ENCODE data around the gene P3H2.

Gene P3H2

GRCh38 chr3:190122198-190122771, 1.6 kb upstream of the P3H2 start:
- peak; percentile 70 for DNase-seq

DNA sequence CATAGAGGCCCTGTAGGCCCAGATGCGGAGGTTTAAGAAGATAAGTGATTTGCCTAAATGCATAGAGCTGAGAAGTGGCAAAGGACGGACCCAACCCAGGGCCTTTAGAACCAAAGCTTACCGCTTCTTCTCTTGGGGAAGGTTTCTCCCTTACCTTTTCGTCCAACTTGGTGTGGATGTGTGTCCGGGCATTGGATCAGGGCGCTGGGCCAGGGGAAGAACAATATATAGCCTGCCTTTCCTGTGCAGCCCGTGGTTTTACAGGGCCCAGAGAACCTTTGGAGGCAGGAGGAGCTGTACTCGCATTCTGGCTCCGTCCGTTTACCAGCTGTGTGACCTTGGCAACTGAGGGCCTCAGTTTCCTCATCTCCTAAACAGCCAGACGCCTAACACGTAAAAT, 686 bp upstream of the P3H2 start:
- DNase-seq: no peak

DNA sequence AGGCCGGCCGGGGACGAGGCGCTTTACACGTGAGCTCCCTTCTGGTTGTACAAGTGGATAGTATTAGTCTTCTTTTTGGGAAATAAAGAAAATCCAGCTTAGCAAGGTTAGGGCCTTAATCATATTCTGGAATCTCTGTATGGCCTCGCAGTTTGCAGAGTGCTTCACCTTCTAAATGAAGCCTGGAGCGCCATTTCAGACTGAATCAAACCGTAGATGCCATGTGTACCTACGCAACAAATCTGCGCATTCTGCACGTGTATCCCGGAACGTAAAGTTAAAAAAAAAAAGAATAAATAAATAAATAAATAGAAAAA, 322 bp upstream of the P3H2 start:
- DNase-seq: no peak

DNA sequence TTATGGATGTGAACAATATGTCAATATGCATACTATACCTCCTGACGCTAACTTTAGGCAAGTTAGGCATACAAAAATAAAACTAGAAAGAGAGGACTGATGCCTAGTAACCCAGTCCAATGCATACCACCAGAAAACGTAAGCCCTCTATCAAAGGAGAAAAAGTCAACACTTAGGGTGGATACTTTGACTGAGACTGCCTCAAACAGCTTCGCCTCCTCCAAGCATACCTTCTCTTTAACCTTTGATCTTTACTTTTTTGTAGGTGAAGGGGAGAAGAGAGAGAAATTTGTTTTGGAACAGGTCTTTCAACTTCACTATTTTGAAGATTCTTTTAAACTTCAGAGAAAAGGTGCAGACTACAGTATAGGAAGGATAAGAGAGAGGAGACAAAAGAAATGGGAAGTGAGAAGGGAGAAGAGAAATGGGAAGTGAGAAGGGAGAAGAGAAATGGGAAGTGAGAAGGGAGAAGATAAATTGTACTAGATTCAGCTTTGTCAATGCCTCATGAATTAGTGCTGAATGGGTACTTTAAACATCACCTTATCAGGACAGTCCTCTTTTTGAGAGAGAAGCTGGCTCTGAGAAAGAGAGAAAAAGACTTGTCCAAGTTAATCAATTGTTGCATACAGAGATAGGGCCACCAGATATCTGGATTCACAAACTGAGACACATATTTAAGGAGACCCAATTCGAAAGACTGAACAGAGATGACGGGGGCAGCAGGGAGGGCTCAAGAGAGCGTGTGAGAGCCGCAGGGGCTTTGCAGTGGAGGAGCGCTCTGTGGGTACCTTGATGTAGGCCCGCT, 1.0 kb downstream of the P3H2 start:
- DNase-seq: no peak

DNA sequence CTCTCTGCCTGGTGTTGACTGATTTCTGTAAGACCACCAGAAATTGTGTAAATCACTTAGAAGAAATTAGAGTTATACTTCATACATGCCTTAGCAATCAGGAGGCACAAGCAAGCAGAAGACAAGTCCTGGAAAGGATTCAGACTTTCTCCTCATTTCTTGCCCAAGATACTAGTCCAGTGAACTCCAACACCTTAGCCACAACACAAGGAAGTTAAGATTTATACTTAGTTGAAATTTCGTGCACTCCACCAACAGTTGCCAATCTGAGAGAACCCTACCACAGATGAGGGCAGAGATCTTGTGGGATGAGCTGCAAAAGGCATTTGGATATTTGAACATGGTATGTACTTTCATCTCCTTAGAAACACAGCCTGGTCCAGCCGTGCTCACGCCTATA, 2.3 kb downstream of the P3H2 start:
- DNase-seq: no peak

DNA sequence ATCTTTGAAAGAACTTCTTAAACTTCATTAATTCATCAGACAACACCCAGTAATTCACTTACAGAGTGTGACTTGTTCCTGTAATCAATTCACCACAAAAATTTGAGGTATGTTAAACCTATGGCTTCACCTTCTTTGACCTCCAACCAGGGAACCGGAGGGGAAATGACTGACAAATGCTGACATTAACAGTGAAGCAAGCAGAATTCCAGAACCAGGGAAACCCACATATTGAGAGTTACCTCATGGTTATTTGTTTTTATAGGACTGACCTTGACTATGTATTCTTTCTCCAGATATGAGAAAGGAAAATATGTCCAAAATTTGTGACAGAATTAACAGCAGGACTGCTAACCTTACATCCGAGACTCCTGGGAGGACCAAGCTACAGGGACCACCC, 2.7 kb downstream of the P3H2 start:
- peak; percentile 72 for DNase-seq

- peak; percentile 77 for DNase-seq
These were observed 4.1 kb downstream of the P3H2 start for GRCh38 chr3:190116551-190117067.

DNA sequence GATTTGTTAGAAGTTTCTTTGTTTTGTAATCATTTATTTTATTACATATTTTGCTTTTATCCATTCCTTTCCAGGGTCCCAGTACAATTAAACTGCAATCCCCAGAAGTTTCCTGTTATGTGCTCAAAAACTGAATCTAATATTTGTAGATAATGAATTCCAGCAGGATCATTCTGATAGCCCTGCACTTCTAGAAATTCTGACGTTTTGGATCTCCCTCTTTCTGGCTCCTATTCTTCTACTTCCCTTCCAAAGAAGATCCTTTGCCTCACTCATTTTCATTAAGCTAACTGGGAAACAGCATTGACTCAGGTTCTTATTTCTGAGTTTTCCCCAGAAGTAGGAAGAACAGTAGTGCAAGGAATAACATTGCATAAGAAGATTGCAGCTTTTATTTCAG, 9.9 kb downstream of the P3H2 start:
- no peak for DNase-seq

- no peak for DNase-seq
These were observed 11.3 kb downstream of the P3H2 start for GRCh38 chr3:190109441-190109840.

DNA sequence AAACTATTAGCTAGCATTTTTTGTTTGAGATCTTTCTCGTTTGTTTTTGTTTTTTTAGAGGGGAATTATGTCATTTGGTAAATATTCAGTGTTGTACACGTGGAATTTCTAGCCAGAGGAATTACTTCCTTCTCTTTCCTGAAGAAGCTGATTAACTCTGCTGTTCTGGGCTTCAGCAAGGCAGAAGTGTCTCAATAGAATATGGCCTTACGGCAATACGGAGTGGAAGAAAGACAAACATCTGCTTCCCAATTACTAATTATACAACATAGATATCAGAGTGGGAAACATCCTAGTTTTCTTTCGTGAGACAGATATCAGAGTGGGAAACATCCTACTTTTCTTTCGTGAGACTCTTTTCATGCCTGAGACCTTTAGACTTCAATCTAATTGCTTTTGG, 11.9 kb downstream of the P3H2 start:
- no peak for DNase-seq

- peak; percentile 79 for DNase-seq
These were observed 14.8 kb downstream of the P3H2 start for GRCh38 chr3:190105876-190106275.

DNA sequence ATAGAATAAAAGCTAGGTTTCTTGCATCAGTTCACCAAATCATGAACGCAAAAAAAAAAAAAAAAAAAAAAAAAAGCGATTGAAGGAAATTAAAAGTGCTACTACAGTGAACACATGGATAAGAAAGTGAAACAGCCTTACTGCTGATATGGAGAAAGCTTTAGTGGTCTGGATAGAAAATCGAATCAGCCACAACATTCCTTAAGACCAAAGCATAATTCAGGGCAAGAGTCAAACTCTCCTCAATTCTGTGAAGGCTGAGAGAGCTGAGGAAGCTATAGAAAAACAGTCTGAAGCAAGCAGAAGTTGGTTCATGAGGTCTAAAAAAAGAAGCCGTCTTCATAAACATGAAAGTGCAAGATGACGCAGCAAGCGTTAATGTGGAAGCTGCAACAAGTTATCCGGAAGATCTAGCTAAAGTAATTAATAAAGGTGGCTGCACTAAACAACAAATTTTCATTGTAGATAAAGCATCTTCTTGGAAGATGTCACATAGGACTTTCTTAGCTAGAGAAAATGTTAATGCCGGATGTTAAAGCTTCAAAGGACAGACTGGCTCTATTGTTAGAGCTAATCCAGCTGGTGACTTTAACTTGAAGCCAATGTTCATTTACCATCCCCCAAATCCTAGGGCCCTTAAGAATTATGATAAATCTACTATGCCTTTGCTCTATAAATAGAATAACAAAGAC, 19.2 kb downstream of the P3H2 start:
- peak; percentile 78 for DNase-seq

DNA sequence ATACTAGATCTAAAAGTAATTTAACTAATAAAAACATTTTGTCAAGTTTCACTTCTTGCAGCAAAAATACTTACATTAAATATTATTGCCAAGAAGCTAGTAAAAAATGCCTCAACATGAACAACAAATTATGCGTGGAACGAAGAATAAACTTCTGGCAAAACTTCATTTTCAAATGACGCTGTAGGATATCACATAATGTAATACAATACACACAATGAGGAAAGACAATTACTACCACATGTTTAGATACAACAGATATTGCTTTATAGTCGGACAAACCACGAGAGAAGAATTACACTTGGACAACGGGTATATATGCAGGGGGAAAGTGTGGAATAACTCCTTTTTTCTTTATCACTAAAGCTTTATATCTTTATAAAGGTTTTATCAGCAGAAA, 21.6 kb downstream of the P3H2 start:
- peak; percentile 58 for DNase-seq

DNA sequence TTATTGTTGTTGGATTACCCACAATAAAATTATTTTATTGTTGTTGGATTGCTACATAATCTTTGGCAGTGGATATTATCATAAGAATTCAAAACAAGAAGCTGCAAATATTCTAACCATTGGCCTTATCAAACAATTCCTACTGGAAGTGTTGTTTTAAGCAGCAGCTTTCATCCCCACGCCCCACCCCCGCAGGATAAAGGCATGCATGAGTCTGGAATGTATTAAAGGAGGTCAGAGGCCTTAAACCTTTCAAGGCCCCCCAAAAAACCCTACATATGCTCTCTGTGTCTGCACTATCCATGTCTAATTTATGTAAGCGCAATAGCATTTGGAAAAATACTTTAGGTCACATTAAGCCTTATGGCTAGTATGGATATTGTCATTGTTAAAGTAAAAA, 23.1 kb downstream of the P3H2 start:
- no peak for DNase-seq

DNA sequence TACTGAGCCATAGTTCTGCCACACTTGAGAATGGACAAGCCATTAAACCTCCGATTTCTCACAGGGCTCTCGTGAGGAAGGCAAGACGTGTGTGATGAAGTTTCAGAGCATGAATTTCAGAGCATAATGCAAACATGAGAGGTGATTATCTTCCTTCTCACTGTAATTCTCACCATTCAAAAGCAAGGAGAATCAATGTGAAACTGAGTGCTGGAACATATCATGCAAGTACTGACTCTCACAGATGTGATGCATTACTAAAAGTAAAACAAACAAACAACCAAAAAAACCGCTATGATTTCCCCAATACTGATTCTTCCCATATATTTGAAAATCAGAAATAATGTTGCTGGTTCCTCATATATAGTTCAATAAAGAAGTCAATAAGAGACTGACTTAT, 23.7 kb downstream of the P3H2 start:
- no peak for DNase-seq

- DNase-seq: no peak
These were observed 24.4 kb downstream of the P3H2 start for GRCh38 chr3:190096345-190096744.

DNA sequence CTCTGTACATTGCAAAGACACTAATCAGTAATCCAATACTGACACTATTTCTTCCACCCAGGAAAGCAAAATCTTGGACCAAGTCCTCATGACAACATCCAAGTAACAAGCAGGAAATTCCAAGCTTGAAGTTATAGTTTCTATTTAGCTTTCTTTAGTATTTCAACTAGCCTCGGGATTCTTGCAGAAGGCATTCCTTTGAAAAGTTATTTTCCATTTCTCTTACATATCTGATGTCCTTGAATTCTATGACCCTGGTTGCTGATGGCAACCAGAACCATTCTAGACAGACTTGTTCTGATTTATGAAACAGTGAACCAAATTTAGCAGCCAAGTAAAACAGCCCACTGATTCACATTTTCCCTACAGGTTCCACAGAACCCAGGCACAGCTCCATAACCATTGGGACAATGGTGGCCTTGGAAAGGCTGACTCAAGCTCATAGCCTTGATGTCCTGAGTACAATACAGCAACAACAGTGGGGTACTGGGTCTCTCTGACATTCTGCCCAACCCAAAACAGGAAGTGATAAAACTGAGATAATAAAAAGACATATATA, 26.5 kb downstream of the P3H2 start:
- peak; percentile 81 for DNase-seq

DNA sequence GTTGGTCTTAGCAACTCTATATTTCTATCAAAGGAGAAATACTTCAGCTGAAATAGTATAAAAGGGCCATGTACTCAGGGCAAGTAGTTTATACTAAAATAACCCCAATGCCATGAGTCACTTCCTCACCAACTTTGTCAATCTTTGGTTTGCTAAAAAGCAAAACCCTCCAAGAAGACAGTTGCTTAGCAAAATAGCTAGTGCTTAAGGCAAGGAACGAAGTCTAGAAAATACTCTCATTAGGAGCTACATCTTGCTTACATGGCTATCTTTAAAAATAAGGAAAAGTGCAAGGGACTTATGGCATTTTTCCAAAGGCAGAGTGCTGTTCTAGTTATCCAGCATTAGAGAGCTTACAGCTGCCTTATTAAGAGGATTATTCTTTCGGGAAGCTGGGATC, 28.4 kb downstream of the P3H2 start:
- peak; percentile 81 for DNase-seq

DNA sequence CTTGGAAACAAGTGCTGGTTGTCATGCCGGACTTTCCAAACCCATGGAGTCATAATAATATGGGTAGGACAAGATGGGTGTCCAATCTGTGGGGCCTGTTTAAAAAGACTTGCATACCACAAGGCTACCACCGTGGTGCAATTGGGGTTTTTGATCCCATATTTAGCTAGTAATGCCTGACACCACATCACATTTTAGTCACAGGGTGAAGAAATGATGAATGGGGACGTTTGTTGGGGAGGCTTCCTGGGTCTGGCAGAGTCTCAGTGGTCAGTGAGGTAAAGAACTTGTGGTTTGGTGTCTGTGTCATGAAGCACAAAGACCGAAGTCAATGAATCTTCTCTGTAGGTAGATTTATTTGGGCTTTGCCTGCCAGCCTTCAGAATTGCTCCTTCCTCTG, 31.0 kb downstream of the P3H2 start:
- DNase-seq: peak; percentile 5

GRCh38 chr3:190088890-190089289, 31.8 kb downstream of the P3H2 start:
- DNase-seq: peak; percentile 17

DNA sequence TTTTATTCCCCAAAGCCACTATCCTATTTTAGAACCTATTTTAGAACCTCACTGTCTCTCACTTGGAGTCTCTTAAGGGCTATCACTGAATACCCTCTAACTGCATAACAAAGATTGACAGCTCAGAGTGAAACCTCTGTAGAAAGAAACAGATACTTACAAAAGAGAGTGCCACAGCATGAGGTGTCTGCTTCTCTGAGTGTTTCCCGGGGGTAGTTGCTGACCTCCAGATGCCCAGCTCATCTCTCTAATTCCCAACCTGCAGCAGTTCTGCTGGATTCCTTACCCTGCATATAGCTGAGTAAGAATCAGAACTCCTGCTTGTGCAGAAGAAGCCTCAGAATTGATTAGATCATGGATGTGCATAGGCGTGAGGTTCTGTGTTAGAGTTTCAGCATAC, 34.5 kb downstream of the P3H2 start:
- no peak for DNase-seq

GRCh38 chr3:190084983-190085382, 35.7 kb downstream of the P3H2 start:
- DNase-seq: no peak

- no peak for DNase-seq
These were observed 37.1 kb downstream of the P3H2 start for GRCh38 chr3:190083635-190084034.

DNA sequence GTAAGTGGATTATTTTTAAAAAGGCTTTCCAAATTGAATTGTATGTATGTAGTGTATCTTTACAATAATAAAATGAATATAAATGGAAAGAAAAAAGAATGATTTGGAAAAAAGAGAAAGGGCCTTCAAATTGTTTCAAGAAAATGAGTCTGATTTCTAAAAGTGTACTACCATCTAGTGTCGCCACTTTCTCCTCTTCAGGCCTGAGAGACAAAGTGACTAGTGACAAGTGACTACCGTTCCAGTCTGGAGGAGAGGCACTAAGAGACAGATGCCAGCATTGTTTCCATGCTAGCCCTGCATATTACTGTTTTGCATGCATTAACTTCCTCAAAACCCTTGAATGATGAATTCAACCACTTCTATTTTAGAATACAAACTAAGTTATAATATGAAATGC, 39.3 kb downstream of the P3H2 start:
- no peak for DNase-seq

Measured in fibroblast of skin of right quadriceps (primary cell).